ENCODE results near the gene OR7G2.
"Not testable (repeated sequence)": the region's sequence is repeated elsewhere in the genome, so short reads cannot be mapped to it uniquely, and the experiment has no call there.

Gene OR7G2

GRCh38 chr19:9073806-9074205 is 33.5 kb downstream of the OR7G2 start:
- no peak for DNase-seq (ENCODE audit: low read depth)

GRCh38 chr19:9071720-9072119 is 35.6 kb downstream of the OR7G2 start:
- DNase-seq (ENCODE audit: low read depth): not testable (repeated sequence)

- no peak for DNase-seq (ENCODE audit: low read depth)
Observed at GRCh38 chr19:9070066-9070465, 37.2 kb downstream of the OR7G2 start.

GRCh38 chr19:9065457-9066014 is 41.7 kb downstream of the OR7G2 start:
- DNase-seq (ENCODE audit: low read depth): no peak

GRCh38 chr19:9061879-9062278 is 45.4 kb downstream of the OR7G2 start:
- DNase-seq (ENCODE audit: low read depth): no peak

- no peak for DNase-seq (ENCODE audit: low read depth)
Observed at GRCh38 chr19:9060564-9061340, 46.5 kb downstream of the OR7G2 start.

- no peak for DNase-seq (ENCODE audit: low read depth)
Observed at GRCh38 chr19:9058905-9059667, 48.2 kb downstream of the OR7G2 start.

- no peak for DNase-seq (ENCODE audit: low read depth)
Observed at GRCh38 chr19:9057505-9058258, 49.6 kb downstream of the OR7G2 start.

GRCh38 chr19:9056131-9056530 is 51.1 kb downstream of the OR7G2 start:
- not testable (repeated sequence) for DNase-seq (ENCODE audit: low read depth)

- DNase-seq (ENCODE audit: low read depth): no peak
Observed at GRCh38 chr19:9054765-9055164, 52.5 kb downstream of the OR7G2 start.

GRCh38 chr19:9054207-9054606 is 53.1 kb downstream of the OR7G2 start:
- no peak for DNase-seq (ENCODE audit: low read depth)

GRCh38 chr19:9053674-9054073 is 53.6 kb downstream of the OR7G2 start:
- not testable (repeated sequence) for DNase-seq (ENCODE audit: low read depth)

GRCh38 chr19:9052894-9053293 is 54.4 kb downstream of the OR7G2 start:
- DNase-seq (ENCODE audit: low read depth): no peak

Measured in activated T-helper 9 cell treated with anti-CD3 and anti-CD28 coated beads, Interleukin-2, amount 50 U/mL, for 16 hours (primary cell).